K562 (cell line): ENCODE results near the gene ZFP36. TPM values are rescaled to one million over a fixed set of nuclear protein-coding genes. Genes with fewer than 3 reads are reported as not detected.

ENCODE experiments used
- ARHGAP35 ChIP-seq: fragments of 450-650 bp; IDR thresholded peaks from 2 replicates; pipeline ENCODE4 v1.6.1; 2018; ENCODE audit not compliant: partially characterized antibody
- COPS2 ChIP-seq: fragments of 450-650 bp; conservative IDR thresholded peaks from 2 replicates; pipeline ENCODE4 v1.6.1; 2016; ENCODE audit warnings: mild to moderate bottlenecking, moderate library complexity
- GABPB1 ChIP-seq: sonication (generic); formaldehyde crosslinking; IDR thresholded peaks from 2 replicates; pipeline ENCODE4 v1.8.0; 2022; ENCODE audit warnings: mild to moderate bottlenecking, missing genetic modification reagents
- JUND ChIP-seq, 2 experiments: IDR thresholded peaks; 2 replicates in 1 of 2; 3 replicates in 1 of 2; pipeline ENCODE4 v1.6.1; 2011; ENCODE audit warnings: borderline replicate concordance in 2 of 2, low read depth in 2 of 2, low read length in 2 of 2, improper control_type of control experiment in 1 of 2, missing biosample characterization in 1 of 2, missing genetic modification characterization in 1 of 2, missing genetic modification reagents in 1 of 2
- KAT2B ChIP-seq: IDR thresholded peaks from one replicate; pipeline ENCODE4 v1.6.1; 2012; ENCODE audit warnings: low read depth, mild to moderate bottlenecking, control low read depth, inconsistent platforms, low read length, moderate library complexity
- KDM5B ChIP-seq: fragments of 200-600 bp; sonication (generic); IDR thresholded peaks from 2 replicates; pipeline ENCODE4 v1.6.1; 2012; ENCODE audit warnings: low read depth, mild to moderate bottlenecking, moderate library complexity, low read length, control low read depth, inconsistent platforms; ENCODE audit not compliant: insufficient replicate concordance
- MYBL2 ChIP-seq, 2 experiments: fragments of 450-650 bp in 1 of 2; sonication (generic) in 1 of 2; formaldehyde crosslinking in 1 of 2; IDR thresholded peaks; 2 replicates each; pipeline versions ENCODE4 v1.6.1 to v1.8.1; 2017 to 2022; ENCODE audit warnings: borderline replicate concordance in 1 of 2, inconsistent platforms in 1 of 2, low read depth in 1 of 2, mild to moderate bottlenecking in 1 of 2, missing genetic modification reagents in 1 of 2, moderate library complexity in 1 of 2
- NR1H2 ChIP-seq: sonication (generic); formaldehyde crosslinking; IDR thresholded peaks from 2 replicates; pipeline ENCODE4 v1.4.0; 2020; ENCODE audit warnings: mild to moderate bottlenecking, missing genetic modification reagents
- POLR2G ChIP-seq: fragments of 200-400 bp; formaldehyde crosslinking; IDR thresholded peaks from 2 replicates; pipeline ENCODE4 v1.6.1; 2017; ENCODE audit warnings: low read depth, mild to moderate bottlenecking, antibody characterized with exemption, low read length, moderate library complexity
- POU5F1 ChIP-seq: fragments of 150-350 bp; IDR thresholded peaks from 2 replicates; pipeline ENCODE4 v1.6.1; 2014; ENCODE audit warnings: borderline replicate concordance, low read length, low read depth, mild to moderate bottlenecking; ENCODE audit not compliant: partially characterized antibody
- SIN3A ChIP-seq, 2 experiments: fragments of 150-350 bp in 1 of 2; IDR thresholded peaks; 2 replicates each; pipeline ENCODE4 v1.6.1; 2011 to 2016; ENCODE audit warnings: borderline replicate concordance in 2 of 2, low read depth in 2 of 2, low read length in 2 of 2, mild to moderate bottlenecking in 2 of 2, moderate library complexity in 2 of 2; ENCODE audit not compliant: control insufficient read depth in 1 of 2
- SMAD4 ChIP-seq: fragments of 250-450 bp; sonication (Bioruptor Pico); conservative IDR thresholded peaks from 2 replicates; pipeline ENCODE4 v1.8.0; 2021; ENCODE audit warnings: inconsistent platforms, mild to moderate bottlenecking, moderate library complexity
- ZNF253 ChIP-seq: fragments of 250-450 bp; sonication (Bioruptor Pico); conservative IDR thresholded peaks from 2 replicates; pipeline ENCODE4 v1.6.1; 2021; ENCODE audit warnings: mild to moderate bottlenecking
- ZNF584 ChIP-seq: fragments of 200-800 bp; sonication (Bioruptor generic); IDR thresholded peaks from 2 replicates; pipeline ENCODE4 v1.6.1; 2016; ENCODE audit warnings: low read depth, mild to moderate bottlenecking, missing genetic modification characterization, missing compliant biosample characterization
- ZNF668 ChIP-seq: fragments of 250-450 bp; sonication (Bioruptor Pico); IDR thresholded peaks from 2 replicates; pipeline ENCODE4 v1.8.0; 2022; ENCODE audit warnings: mild to moderate bottlenecking, inconsistent platforms
- ZNF77 ChIP-seq: fragments of 250-450 bp; sonication (Bioruptor Pico); IDR thresholded peaks from 2 replicates; pipeline ENCODE4 v1.5.0; 2020
- ZNF785 ChIP-seq: fragments of 250-450 bp; sonication (Bioruptor Pico); IDR thresholded peaks from 2 replicates; pipeline ENCODE4 v1.4.0; 2020; ENCODE audit warnings: mild to moderate bottlenecking
- ZNF79 ChIP-seq: fragments of 250-450 bp; sonication (Bioruptor Pico); IDR thresholded peaks from 2 replicates; pipeline ENCODE4 v1.4.0; 2020; ENCODE audit warnings: low read depth, mild to moderate bottlenecking, moderate library complexity
- polyA plus RNA-seq, 8 experiments: library from polyadenylated mRNA; depleted of rRNA in 4 of 8; stranded (reverse) in 5 of 8; unstranded in 3 of 8; fragments of >200 nt; fragmentation: Nextera tagmentation in 2 of 8; fragmentation: Illumina TruSeq in 1 of 8; extraction: Ambion mirVana in 2 of 8; extraction: Trizol in 1 of 8; gene quantifications; 2 replicates each; pipeline versions ENCODE4 v1.2.1 to v1.2.3, GENCODE V29; 2011 to 2014; ENCODE audit warnings: inconsistent platforms in 1 of 8, missing spikeins in 1 of 8
- total RNA-seq, 7 experiments: library from RNA; depleted of rRNA in 6 of 7; stranded (reverse); fragments of >200 nt in 6 of 7; fragmentation: Illumina TruSeq in 2 of 7; extraction: Trizol in 2 of 7; gene quantifications; 2 replicates each; pipeline versions ENCODE4 v1.2.1 to v1.2.3, GENCODE V29; 2011 to 2021; ENCODE audit warnings: low replicate concordance in 1 of 7
- TF ChIP-seq, protein P1 (sequence below), 3 experiments: IDR thresholded peaks in 2 of 3; conservative IDR thresholded peaks in 1 of 3; 2 replicates each; pipeline ENCODE4 v1.5.1; 2011 to 2012; ENCODE audit warnings: low read length in 3 of 3, mild to moderate bottlenecking in 3 of 3, control low read depth in 2 of 3, improper control_type of control experiment in 1 of 3, inconsistent platforms in 1 of 3, low read depth in 1 of 3, mixed read lengths in 1 of 3, moderate library complexity in 1 of 3; ENCODE audit not compliant: insufficient read depth in 2 of 3
- TF ChIP-seq, protein P2 (sequence below): fragments of 450-650 bp; IDR thresholded peaks from 2 replicates; pipeline ENCODE4 v1.6.1; 2017; ENCODE audit warnings: antibody characterized with exemption, mild to moderate bottlenecking

The ZFP36 gene
- total and polyA plus RNA-seq, 9 of the 15 experiments (the other 6 are each of a cell fraction or from before 2014, with no cell fraction given), result 1.0 to 20.1 (median 3.5) TPM

DNA sequence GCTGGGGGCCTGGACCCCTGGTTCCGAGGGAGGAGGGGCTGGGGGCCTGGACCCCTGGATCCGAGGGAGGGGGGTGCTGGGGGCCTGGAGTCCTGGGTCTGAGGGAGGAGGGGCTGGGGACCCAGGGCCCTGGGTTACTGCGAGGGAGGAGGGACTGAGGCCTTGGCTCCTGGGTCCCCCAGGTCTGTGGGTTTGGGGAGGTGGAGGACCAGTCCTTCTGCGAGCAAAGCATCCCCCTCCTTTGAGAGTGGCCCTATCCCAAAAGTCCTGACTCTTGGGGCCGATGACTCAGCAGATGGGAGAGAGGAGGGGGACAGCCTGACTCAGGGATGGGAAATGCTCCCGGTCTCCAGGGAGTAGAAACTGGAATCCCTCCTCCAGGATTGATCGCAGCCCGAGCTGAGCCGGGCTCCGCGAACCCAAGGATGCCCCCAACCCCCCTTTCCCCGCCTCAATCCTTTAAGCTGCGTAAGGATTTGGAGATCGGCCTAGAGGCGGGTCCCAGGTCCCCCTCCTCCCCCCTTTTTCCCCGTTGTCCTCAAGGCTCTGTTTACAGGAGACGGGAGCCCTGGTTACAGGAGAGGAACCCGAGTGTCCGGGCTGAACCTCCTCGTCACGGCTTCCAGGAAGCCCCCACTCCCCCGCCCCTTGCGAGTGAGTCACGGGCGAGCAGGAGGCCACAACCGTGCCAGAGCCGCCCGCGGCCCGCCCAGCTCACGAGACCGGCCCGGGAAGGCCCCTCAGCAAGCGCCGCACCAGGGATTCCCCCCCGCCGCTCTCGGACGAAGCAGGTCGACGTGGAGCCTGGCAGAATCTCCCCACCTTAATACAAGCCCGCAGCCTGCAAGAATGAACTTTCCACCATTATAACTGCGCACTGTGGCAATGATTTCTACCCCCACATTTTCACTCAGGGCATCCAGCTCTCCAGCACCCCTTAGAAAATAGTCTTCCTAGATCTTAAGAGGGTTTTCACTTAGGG, 3.0 kb upstream of the ZFP36 start (continued):
- TF ChIP-seq, protein P1, sequence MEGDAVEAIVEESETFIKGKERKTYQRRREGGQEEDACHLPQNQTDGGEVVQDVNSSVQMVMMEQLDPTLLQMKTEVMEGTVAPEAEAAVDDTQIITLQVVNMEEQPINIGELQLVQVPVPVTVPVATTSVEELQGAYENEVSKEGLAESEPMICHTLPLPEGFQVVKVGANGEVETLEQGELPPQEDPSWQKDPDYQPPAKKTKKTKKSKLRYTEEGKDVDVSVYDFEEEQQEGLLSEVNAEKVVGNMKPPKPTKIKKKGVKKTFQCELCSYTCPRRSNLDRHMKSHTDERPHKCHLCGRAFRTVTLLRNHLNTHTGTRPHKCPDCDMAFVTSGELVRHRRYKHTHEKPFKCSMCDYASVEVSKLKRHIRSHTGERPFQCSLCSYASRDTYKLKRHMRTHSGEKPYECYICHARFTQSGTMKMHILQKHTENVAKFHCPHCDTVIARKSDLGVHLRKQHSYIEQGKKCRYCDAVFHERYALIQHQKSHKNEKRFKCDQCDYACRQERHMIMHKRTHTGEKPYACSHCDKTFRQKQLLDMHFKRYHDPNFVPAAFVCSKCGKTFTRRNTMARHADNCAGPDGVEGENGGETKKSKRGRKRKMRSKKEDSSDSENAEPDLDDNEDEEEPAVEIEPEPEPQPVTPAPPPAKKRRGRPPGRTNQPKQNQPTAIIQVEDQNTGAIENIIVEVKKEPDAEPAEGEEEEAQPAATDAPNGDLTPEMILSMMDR (IDR thresholded peaks at IDR 0.05 in 2 of 3, conservative IDR thresholded peaks at IDR 0.05 in 1 of 3; ENCODE audit: insufficient read depth in 2 of 3, low read depth in 1 of 3, low read length in 3 of 3), result no peak
- no peak for TF ChIP-seq SIN3A (IDR thresholded peaks at IDR 0.05; ENCODE audit: borderline replicate concordance in 2 of 2, control insufficient read depth in 1 of 2, low read depth in 2 of 2, low read length in 2 of 2)
- no peak for TF ChIP-seq POU5F1
- TF ChIP-seq, protein P2, sequence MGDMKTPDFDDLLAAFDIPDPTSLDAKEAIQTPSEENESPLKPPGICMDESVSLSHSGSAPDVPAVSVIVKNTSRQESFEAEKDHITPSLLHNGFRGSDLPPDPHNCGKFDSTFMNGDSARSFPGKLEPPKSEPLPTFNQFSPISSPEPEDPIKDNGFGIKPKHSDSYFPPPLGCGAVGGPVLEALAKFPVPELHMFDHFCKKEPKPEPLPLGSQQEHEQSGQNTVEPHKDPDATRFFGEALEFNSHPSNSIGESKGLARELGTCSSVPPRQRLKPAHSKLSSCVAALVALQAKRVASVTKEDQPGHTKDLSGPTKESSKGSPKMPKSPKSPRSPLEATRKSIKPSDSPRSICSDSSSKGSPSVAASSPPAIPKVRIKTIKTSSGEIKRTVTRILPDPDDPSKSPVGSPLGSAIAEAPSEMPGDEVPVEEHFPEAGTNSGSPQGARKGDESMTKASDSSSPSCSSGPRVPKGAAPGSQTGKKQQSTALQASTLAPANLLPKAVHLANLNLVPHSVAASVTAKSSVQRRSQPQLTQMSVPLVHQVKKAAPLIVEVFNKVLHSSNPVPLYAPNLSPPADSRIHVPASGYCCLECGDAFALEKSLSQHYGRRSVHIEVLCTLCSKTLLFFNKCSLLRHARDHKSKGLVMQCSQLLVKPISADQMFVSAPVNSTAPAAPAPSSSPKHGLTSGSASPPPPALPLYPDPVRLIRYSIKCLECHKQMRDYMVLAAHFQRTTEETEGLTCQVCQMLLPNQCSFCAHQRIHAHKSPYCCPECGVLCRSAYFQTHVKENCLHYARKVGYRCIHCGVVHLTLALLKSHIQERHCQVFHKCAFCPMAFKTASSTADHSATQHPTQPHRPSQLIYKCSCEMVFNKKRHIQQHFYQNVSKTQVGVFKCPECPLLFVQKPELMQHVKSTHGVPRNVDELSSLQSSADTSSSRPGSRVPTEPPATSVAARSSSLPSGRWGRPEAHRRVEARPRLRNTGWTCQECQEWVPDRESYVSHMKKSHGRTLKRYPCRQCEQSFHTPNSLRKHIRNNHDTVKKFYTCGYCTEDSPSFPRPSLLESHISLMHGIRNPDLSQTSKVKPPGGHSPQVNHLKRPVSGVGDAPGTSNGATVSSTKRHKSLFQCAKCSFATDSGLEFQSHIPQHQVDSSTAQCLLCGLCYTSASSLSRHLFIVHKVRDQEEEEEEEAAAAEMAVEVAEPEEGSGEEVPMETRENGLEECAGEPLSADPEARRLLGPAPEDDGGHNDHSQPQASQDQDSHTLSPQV, result peak; percentile 27; the same call in 1 of the 2 replicates
- no peak for TF ChIP-seq ZNF79 (CRISPR knock-in tag)
- TF ChIP-seq ARHGAP35, result no peak
- peak; percentile 32 for TF ChIP-seq KDM5B
- TF ChIP-seq COPS2, result no peak
- TF ChIP-seq ZNF253 (CRISPR knock-in tag), result no peak
- TF ChIP-seq POLR2G, result peak; percentile 76
- TF ChIP-seq ZNF584, result no peak
- no peak for TF ChIP-seq NR1H2 (CRISPR knock-in tag)
- TF ChIP-seq KAT2B, result no peak
- no peak for TF ChIP-seq ZNF785 (CRISPR knock-in tag)
- no peak for TF ChIP-seq MYBL2 (IDR thresholded peaks at IDR 0.05; ENCODE audit: low read depth)
- TF ChIP-seq MYBL2 (CRISPR knock-in tag; IDR thresholded peaks at IDR 0.05; ENCODE audit: borderline replicate concordance), result no peak
- peak; percentile 96 for TF ChIP-seq JUND (IDR thresholded peaks at IDR 0.05; ENCODE audit: borderline replicate concordance, low read depth, low read length)
- peak; percentile 92; the same call in 1 of the 3 replicates for TF ChIP-seq JUND (tag; IDR thresholded peaks at IDR 0.05; ENCODE audit: borderline replicate concordance, low read depth, low read length)
- no peak for TF ChIP-seq GABPB1
- TF ChIP-seq ZNF77 (CRISPR knock-in tag), result no peak
- TF ChIP-seq SMAD4 (CRISPR knock-in tag), result peak; percentile 74; the same call in 1 of the 2 replicates
- no peak for TF ChIP-seq ZNF668 (CRISPR knock-in tag)
